Measurements from ENCODE around the gene KNTC1.
"Not testable (repeated sequence)": the region's sequence is repeated elsewhere in the genome, so short reads cannot be mapped to it uniquely, and the experiment has no call there.

The KNTC1 gene

DNA sequence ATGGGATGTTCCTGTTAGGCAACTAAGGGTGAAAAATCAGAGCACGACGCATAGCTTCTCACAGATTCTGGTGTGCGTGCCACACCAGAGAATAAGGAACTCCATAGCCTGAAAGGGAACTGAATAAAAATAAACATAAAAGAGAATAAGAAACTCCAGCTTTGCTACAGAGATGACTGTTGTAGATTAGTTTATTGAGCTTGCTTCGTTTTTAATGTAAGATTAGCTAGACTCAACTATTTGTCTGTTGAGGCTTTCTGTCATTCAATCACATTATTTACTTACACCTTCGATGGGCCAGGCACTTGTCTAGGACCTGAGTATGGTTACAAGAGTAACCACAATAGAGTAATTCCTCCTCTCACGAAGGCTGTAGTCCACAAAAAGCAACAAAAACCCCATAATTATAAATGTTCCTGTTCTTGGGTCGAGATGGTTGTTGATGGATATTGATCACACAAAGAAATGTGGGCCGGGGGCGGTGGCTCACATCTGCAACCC lies 25.5 kb upstream of the KNTC1 start:
- DNase-seq (ENCODE audit: low read depth), result no peak
- peak overlapping the region; percentile 90 for H3K4me3 ChIP-seq (ENCODE audit: low read depth, low read length)
- TF ChIP-seq CTCF (conservative IDR thresholded peaks at IDR 0.05; ENCODE audit: low read depth, low read length), result no peak

DNA sequence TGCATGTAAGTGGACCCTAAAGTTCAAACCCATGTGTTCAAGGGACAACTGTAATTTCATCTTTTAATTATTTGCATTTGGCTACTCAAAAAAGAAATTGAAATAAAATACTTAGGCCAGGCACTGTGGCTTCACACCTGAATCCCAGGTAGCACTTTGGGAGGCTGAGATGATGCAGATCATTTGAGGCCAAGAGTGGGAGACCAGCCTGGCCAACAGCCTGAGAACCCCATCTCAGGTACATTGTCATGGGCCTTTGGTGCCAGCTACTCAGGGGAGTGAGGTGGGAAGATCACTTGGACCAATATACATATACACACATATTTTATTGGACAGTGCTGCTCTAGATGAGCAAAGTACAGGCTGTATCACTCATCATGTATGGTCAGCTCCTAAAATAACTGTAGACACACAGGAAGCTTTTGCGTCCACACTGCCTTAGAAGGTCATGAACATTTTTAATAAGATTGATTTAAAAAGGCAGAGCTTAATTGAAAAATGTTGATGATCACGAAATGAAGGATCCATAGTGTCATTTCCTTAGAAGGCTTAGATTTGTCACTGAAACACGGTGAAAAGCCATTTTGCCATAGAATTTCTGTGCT lies 23.8 kb upstream of the KNTC1 start:
- H3K4me3 ChIP-seq (ENCODE audit: low read depth, low read length), result no peak overlapping the region
- TF ChIP-seq CTCF (conservative IDR thresholded peaks at IDR 0.05; ENCODE audit: low read depth, low read length), result no peak
- no peak for DNase-seq (ENCODE audit: low read depth)

- no peak for TF ChIP-seq CTCF (conservative IDR thresholded peaks at IDR 0.05; ENCODE audit: low read depth, low read length)
- H3K4me3 ChIP-seq (ENCODE audit: low read depth, low read length), result no peak overlapping the region
- no peak for DNase-seq (ENCODE audit: low read depth)
These were observed 23.1 kb upstream of the KNTC1 start for GRCh38 chr12:122503783-122504590.

- no peak for TF ChIP-seq CTCF (conservative IDR thresholded peaks at IDR 0.05; ENCODE audit: low read depth, low read length)
- peak; percentile 46 for DNase-seq (ENCODE audit: low read depth)
These were observed 21.5 kb upstream of the KNTC1 start for GRCh38 chr12:122505419-122506051.

GRCh38 chr12:122506393-122506938 lies 20.6 kb upstream of the KNTC1 start:
- TF ChIP-seq CTCF (conservative IDR thresholded peaks at IDR 0.05; ENCODE audit: low read depth, low read length), result no peak
- no peak overlapping the region for H3K4me3 ChIP-seq (ENCODE audit: low read depth, low read length)
- DNase-seq (ENCODE audit: low read depth), result no peak

More at GRCh38 chr12:122505419-122506051, 21.5 kb upstream of the KNTC1 start:
- no peak overlapping the region for H3K4me3 ChIP-seq (ENCODE audit: low read depth, low read length)

DNA sequence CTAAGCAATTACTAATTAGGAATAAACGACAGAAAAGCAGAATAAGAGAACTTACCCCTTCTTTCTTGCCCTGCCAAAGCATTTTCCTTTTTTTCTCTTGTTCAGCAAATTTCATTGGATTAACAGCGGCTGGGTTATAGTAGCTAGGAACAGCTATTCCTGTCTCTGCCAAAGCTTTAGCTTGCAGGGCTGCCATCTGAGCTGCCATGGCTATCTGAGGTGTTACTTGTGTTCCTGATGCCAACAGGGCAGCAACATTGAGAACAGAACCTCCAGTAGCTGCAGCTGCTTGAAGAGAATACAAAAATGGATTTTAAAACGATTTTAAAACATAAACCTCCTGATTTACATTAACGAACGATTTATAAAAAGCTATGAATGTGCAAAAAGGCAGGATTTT lies 18.9 kb upstream of the KNTC1 start:
- no peak for DNase-seq (ENCODE audit: low read depth)
- no peak overlapping the region for H3K4me3 ChIP-seq (ENCODE audit: low read depth, low read length)
- no peak for TF ChIP-seq CTCF (conservative IDR thresholded peaks at IDR 0.05; ENCODE audit: low read depth, low read length)

DNA sequence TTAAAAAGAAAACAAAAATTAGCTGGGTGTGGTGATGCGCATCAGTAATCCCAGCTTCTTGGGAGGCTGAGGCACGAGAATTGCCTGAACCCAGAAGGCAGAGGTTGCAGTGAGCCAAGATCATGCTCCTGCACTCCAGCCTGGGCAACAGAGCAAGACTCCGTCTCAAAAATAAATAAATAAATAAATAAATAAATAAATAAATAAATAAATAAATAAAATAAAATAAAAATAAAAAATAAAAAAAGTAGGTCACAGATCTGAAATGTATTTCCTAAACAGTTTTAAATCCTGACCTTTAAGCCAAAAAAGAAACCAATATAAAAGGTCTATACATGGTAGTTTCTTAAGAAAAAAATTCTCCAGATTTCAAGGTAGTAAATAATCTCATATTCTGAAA lies 14.0 kb upstream of the KNTC1 start:
- not testable (repeated sequence) for H3K4me3 ChIP-seq (ENCODE audit: low read depth, low read length); DNase-seq (ENCODE audit: low read depth)
